A204.1 (cell line): ENCODE data around the gene BZW2.

Source experiments
- FAIRE-seq: peaks from 2 replicates; lab custom pipeline; 2012; peaks lifted over from hg19 to GRCh38; lab: Jason Lieb, UNC

The BZW2 gene

GRCh38 chr7:16645593-16646471, at the start of gene BZW2, which contains the start of gene ANKMY2:
BZW2 (plus strand) TSS chr7:16646181; CDS start chr7:16665444, 19,263 bp downstream.
ANKMY2 (minus strand) TSS chr7:16645754; CDS start chr7:16645573, 181 bp downstream.
- FAIRE-seq = peak; percentile 79

- no peak for FAIRE-seq
These were observed 48.0 kb upstream of the BZW2 start for GRCh38 chr7:16598015-16598414.

- no peak for FAIRE-seq
These were observed 46.1 kb upstream of the BZW2 start for GRCh38 chr7:16599860-16600259.

- FAIRE-seq = no peak
These were observed 42.3 kb upstream of the BZW2 start for GRCh38 chr7:16603633-16604032.

- no peak for FAIRE-seq
These were observed 41.9 kb upstream of the BZW2 start for GRCh38 chr7:16604054-16604453.

- FAIRE-seq = no peak
These were observed 39.3 kb upstream of the BZW2 start for GRCh38 chr7:16606704-16607103.

GRCh38 chr7:16609842-16610450, 36.0 kb upstream of the BZW2 start:
- FAIRE-seq = no peak

- no peak for FAIRE-seq
These were observed 34.3 kb upstream of the BZW2 start for GRCh38 chr7:16611711-16612110.

- FAIRE-seq = no peak
These were observed 30.8 kb upstream of the BZW2 start for GRCh38 chr7:16615228-16615627.

- no peak for FAIRE-seq
These were observed 29.9 kb upstream of the BZW2 start for GRCh38 chr7:16616122-16616521.

GRCh38 chr7:16616542-16616941, 29.4 kb upstream of the BZW2 start:
- no peak for FAIRE-seq

- FAIRE-seq = no peak
These were observed 26.0 kb upstream of the BZW2 start for GRCh38 chr7:16619979-16620408.

GRCh38 chr7:16626388-16626787, 19.6 kb upstream of the BZW2 start:
- FAIRE-seq = no peak

- FAIRE-seq = no peak
These were observed 18.7 kb upstream of the BZW2 start for GRCh38 chr7:16627236-16627635.

- no peak for FAIRE-seq
These were observed 15.3 kb upstream of the BZW2 start for GRCh38 chr7:16630654-16631053.

- no peak for FAIRE-seq
These were observed 11.7 kb upstream of the BZW2 start for GRCh38 chr7:16634271-16634738.

- no peak for FAIRE-seq
These were observed 9.4 kb upstream of the BZW2 start for GRCh38 chr7:16636555-16637101.

- FAIRE-seq = no peak
These were observed 8.6 kb upstream of the BZW2 start for GRCh38 chr7:16637379-16637778.

GRCh38 chr7:16638282-16639280, 7.4 kb upstream of the BZW2 start:
- no peak for FAIRE-seq

- no peak for FAIRE-seq
These were observed 1.8 kb upstream of the BZW2 start for GRCh38 chr7:16644157-16644556.

- no peak for FAIRE-seq
These were observed 1.1 kb upstream of the BZW2 start for GRCh38 chr7:16644636-16645592.
